SK-N-SH (cell line): Measurements from ENCODE around the gene OSGEP. TPM values are rescaled to one million over a fixed set of nuclear protein-coding genes. Genes with fewer than 3 reads are reported as not detected.
A peak's percentile ranks its signal among the peaks of the same experiment; 100 is the strongest.

Experiments used
- CTCF ChIA-PET: fragments of 300-600, 350-600 bp; formaldehyde crosslinking; extraction: SDS; loops from one replicate; lab custom pipeline; 2021; lab: Yijun Ruan, JAX
- POLR2A ChIA-PET: fragments of 350-600 bp; sonication (Branson Sonifier 250); formaldehyde crosslinking; extraction: SDS; loops from one replicate; lab custom pipeline; 2020; ENCODE audit warnings: antibody characterized with exemption, inconsistent platforms; lab: Yijun Ruan, JAX
- DNase-seq: peaks from one replicate; pipeline ENCODE4 v3.0.0; 2012
- H2AFZ ChIP-seq: fragments of 200-600 bp; sonication (generic); 2 replicates; pipeline ENCODE4 v1.8.1; 2016; ENCODE audit warnings: antibody characterized with exemption, mild to moderate bottlenecking, low read depth
- H3F3A ChIP-seq: fragments of 200-600 bp; sonication (generic); replicated peaks from 2 replicates; pipeline ENCODE3; 2016; ENCODE audit warnings: antibody characterized with exemption, mild to moderate bottlenecking; ENCODE audit not compliant: insufficient read depth
- H3K27ac ChIP-seq, 2 experiments: fragments of 200-500 bp in 1 of 2; fragments of 200-600 bp in 1 of 2; sonication (Bioruptor generic) in 1 of 2; sonication (generic), shearing (Covaris generic) in 1 of 2; 2 replicates each; pipeline versions ENCODE4 v1.5.1 to v1.6.1; 2014 to 2016; ENCODE audit warnings: low read depth in 2 of 2, inconsistent platforms in 1 of 2, low read length in 1 of 2, mild to moderate bottlenecking in 1 of 2, mixed read lengths in 1 of 2
- H3K27me3 ChIP-seq: fragments of 200-600 bp; sonication (generic), shearing (Covaris generic); 2 replicates; pipeline ENCODE4 v1.6.1; 2016; ENCODE audit warnings: mixed run types; ENCODE audit not compliant: insufficient read depth
- H3K36me3 ChIP-seq, 2 experiments: fragments of 200-500 bp in 1 of 2; fragments of 200-600 bp in 1 of 2; sonication (Bioruptor generic) in 1 of 2; sonication (generic) in 1 of 2; replicated peaks in 1 of 2; 2 replicates each; pipeline versions ENCODE3 to v1.5.1; 2014 to 2016; ENCODE audit warnings: low read length in 1 of 2, mild to moderate bottlenecking in 1 of 2; ENCODE audit not compliant: insufficient read depth in 2 of 2, control insufficient read depth in 1 of 2
- H3K4me1 ChIP-seq, 2 experiments: fragments of 200-500 bp in 1 of 2; fragments of 200-600 bp in 1 of 2; sonication (Bioruptor generic) in 1 of 2; sonication (generic), shearing (Covaris generic) in 1 of 2; 2 replicates each; pipeline versions ENCODE4 v1.5.1 to v1.6.1; 2014 to 2016; ENCODE audit warnings: low read depth in 1 of 2, low read length in 1 of 2, mixed run types in 1 of 2; ENCODE audit not compliant: insufficient read depth in 2 of 2, control insufficient read depth in 1 of 2
- H3K4me2 ChIP-seq: fragments of 200-600 bp; sonication (generic), shearing (Covaris generic); 2 replicates; pipeline ENCODE4 v1.6.1; 2017; ENCODE audit warnings: mixed run types
- H3K4me3 ChIP-seq, 2 experiments: fragments of 200-500 bp in 1 of 2; fragments of 200-600 bp in 1 of 2; sonication (Bioruptor generic) in 1 of 2; sonication (generic), shearing (Covaris generic) in 1 of 2; 2 replicates each; pipeline versions ENCODE4 v1.5.1 to v1.8.1; 2014 to 2016; ENCODE audit warnings: low read depth in 2 of 2, inconsistent platforms in 1 of 2, low read length in 1 of 2, mild to moderate bottlenecking in 1 of 2, mixed read lengths in 1 of 2, moderate library complexity in 1 of 2
- H3K79me2 ChIP-seq: fragments of 200-600 bp; sonication (generic); 2 replicates; pipeline ENCODE4 v1.8.1; 2017; ENCODE audit warnings: mild to moderate bottlenecking; ENCODE audit not compliant: insufficient read depth
- H3K9ac ChIP-seq: fragments of 200-600 bp; sonication (generic); 2 replicates; pipeline ENCODE4 v1.6.1; 2017; ENCODE audit warnings: mixed run types
- H3K9me2 ChIP-seq: fragments of 200-600 bp; sonication (generic); 2 replicates; pipeline ENCODE4 v1.6.1; 2017; ENCODE audit warnings: mixed run types
- H3K9me3 ChIP-seq: fragments of 200-600 bp; sonication (generic); 2 replicates; pipeline ENCODE4 v1.6.1; 2017; ENCODE audit warnings: mixed run types, mild to moderate bottlenecking, moderate library complexity
- H4K20me1 ChIP-seq: fragments of 200-600 bp; sonication (generic); 2 replicates; pipeline ENCODE4 v1.6.1; 2017; ENCODE audit warnings: mild to moderate bottlenecking, mixed run types; ENCODE audit not compliant: insufficient read depth
- GATA2 ChIP-seq: sonication (generic); formaldehyde crosslinking; IDR thresholded peaks from 2 replicates; pipeline ENCODE4 v1.5.0; 2020; ENCODE audit warnings: mild to moderate bottlenecking, missing genetic modification reagents
- JUND ChIP-seq: IDR thresholded peaks from 2 replicates; pipeline ENCODE4 v1.4.0; 2012
- MEF2A ChIP-seq: IDR thresholded peaks from 2 replicates; pipeline ENCODE4 v1.4.0; 2012; ENCODE audit warnings: low read depth, borderline replicate concordance
- NFIC ChIP-seq: IDR thresholded peaks from 2 replicates; pipeline ENCODE4 v1.4.0; 2012; ENCODE audit warnings: borderline replicate concordance
- POLR2AphosphoS5 ChIP-seq: IDR thresholded peaks from 2 replicates; pipeline ENCODE4 v1.6.1; 2012; ENCODE audit warnings: low read depth, low read length
- RAD21 ChIP-seq: IDR thresholded peaks from 2 replicates; pipeline ENCODE4 v1.6.1; 2012; ENCODE audit warnings: mild to moderate bottlenecking, low read length
- SIN3A ChIP-seq: IDR thresholded peaks from 2 replicates; pipeline ENCODE4 v1.6.1; 2012; ENCODE audit warnings: low read depth, mild to moderate bottlenecking, low read length, moderate library complexity, borderline replicate concordance
- SMC3 ChIP-seq: IDR thresholded peaks from 2 replicates; pipeline ENCODE4 v1.6.1; 2012; ENCODE audit warnings: low read depth, low read length, improper control_type of control experiment
- TAF1 ChIP-seq: IDR thresholded peaks from 2 replicates; pipeline ENCODE4 v1.6.1; 2012; ENCODE audit warnings: low read depth, mild to moderate bottlenecking, low read length, moderate library complexity, borderline replicate concordance
- TCF12 ChIP-seq: IDR thresholded peaks from 2 replicates; pipeline ENCODE4 v1.4.0; 2012
- YY1 ChIP-seq: IDR thresholded peaks from 2 replicates; pipeline ENCODE4 v1.4.0; 2012; ENCODE audit warnings: low read depth, mild to moderate bottlenecking
- WGBS: methylation state at CpG from one replicate; pipeline ENCODE4 v1.1.6; 2017; ENCODE audit warnings: low lambda C conversion rate; 5-methylcytosine and 5-hydroxymethylcytosine counted together
- polyA plus RNA-seq, 3 experiments: library from polyadenylated mRNA; depleted of rRNA; stranded (reverse); fragments of >200 nt; gene quantifications; 2 replicates each; pipeline ENCODE4 v1.2.3, GENCODE V29; 2012
- TF ChIP-seq, protein P1 (sequence below): IDR thresholded peaks from 2 replicates; pipeline ENCODE4 v1.4.0; 2012; ENCODE audit warnings: low read depth
- TF ChIP-seq, protein P2 (sequence below): IDR thresholded peaks from 2 replicates; pipeline ENCODE4 v1.4.0; 2012; ENCODE audit warnings: low read depth, borderline replicate concordance

The OSGEP gene
- polyA plus RNA-seq, 1 of the 3 experiments (the other 2 are of a cell fraction) = 32.9 TPM

DNA sequence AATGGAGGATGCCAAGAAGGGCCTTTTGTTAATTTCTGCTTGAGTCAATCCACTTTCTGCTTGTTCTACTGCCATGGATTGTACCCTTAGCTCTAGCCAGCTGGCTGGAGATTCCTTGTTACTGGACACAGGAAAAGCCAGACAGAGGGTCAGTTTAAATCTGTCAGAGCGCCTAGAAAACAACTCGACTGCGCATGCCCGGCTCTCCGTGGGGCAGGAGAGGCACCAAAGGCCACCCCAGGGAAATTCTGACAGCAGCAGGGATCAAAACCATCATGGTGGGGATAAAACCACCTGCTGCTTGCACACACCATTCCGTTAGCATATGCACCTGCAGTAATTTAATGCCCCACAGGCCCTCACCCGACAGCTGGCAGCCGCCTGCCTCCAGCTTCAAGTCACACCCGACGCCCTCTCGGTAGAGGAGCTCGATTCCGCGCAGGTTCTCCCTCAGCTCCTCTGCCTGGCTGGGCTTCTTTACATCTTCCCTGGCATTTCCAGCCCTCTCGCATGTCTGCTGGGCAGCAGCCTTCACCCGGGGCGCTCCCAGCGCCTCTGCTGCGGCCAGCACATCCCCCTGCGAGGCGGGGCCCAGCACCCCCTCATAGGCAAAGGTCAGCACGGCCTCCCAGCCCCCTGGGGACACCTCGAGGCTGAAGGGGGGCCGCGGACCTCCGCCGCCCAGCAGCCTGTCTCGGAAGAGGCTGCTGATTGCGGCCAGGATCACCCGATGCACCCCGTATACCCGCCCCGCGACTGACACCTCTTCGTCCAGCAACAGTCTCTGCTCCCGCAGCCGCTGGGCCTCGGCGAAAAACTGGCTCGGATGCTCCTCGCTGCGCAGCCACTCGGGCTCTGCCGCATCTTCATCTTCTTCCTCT lies 19.7 kb downstream of the OSGEP start:
- H2AFZ ChIP-seq = no peak overlapping the region
- H3K27me3 ChIP-seq = no peaks in the 10 kb centered on the region; the same call in 1 of the 2 replicates
- no peaks in the 10 kb centered on the region for H3K9me3 ChIP-seq
- ChIA-PET CTCF (interaction anchor here (1.0 to 1.8 kb wide), 2 partner anchors 19 to 20 kb away, joined by 3 to 8 read pairs; no protein-coding TSS in a partner anchor), POLR2A (no interaction called here)
- H3K4me3 ChIP-seq = no peak overlapping the region
- TF ChIP-seq NFIC (no peak), TAF1 (no peak), SIN3A (no peak), JUND (no peak), GATA2 (no peak)
- no peaks in the 10 kb centered on the region for H3K36me3 ChIP-seq
- no peak for DNase-seq
- H3K79me2 ChIP-seq = no peaks in the 10 kb centered on the region
- no peak overlapping the region for H3K27ac ChIP-seq
- peaks cover 0 to 2% of the 10 kb centered on the region in 2 experiments; a peak in 1 of 4 replicates for H3K4me1 ChIP-seq
- H3K9ac ChIP-seq = no peak overlapping the region
- no peaks in the 10 kb centered on the region for H3K9me2 ChIP-seq
- H3K4me2 ChIP-seq = no peak overlapping the region
- H4K20me1 ChIP-seq = no peaks in the 10 kb centered on the region
- no peaks in the 10 kb centered on the region for H3F3A ChIP-seq
- 79% methylated on average over 31 of the region's 44 CpGs for WGBS

DNA sequence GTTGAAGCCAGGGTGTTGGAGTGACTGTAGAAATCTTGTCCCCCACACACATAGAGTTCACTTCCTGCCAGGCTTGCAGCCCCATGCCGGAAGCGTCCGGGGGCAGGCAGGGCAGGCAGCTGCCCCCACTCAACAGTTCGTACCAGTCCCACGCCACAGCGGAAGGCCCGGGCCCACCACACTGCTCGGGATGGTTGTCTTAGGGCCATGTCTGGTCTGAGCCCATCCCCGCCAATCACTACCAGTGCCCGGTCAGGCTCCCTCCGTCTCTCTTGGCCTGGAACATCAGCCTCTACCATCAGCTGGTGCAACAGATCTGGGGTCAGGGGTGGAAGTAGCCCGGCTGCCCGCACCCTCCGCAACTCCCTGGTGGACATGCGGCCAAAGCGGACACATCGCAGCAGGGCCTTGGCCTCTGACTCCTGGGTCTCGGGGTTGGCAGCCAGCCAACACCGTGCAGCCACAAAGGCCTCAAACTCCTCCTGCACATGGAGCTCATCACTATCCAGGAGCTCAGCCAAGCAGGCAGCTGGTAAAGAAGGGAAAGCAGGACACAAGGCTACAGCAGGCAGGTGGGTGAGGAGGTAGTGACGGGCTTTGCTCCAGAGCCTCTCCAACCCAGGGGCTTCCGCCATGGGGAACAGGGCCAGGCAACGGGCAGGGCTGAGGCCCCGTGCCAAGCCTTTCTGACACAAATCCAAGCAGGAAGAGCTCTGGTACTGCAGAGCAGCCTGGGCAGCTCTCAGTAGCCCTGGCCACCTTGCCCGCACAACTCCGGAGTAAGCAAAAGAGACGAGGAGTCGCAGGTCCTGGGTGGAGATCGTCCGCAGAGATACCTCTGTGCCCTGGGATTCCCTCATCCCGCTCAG lies 24.6 kb downstream of the OSGEP start:
- no peaks in the 10 kb centered on the region for H3K79me2 ChIP-seq
- CTCF ChIA-PET = interaction anchor here (0.7 to 2.0 kb wide), 3 partner anchors 13 to 102 kb away, joined by 3 to 7 read pairs (median 3); no protein-coding TSS in a partner anchor
- no peak for DNase-seq
- H3K4me3 ChIP-seq = no peak overlapping the region
- no peaks in the 10 kb centered on the region for H3K36me3 ChIP-seq
- no peak overlapping the region for H3K9ac ChIP-seq
- H3K4me1 ChIP-seq = peaks cover 0 to 7% of the 10 kb centered on the region in 2 experiments; a peak in 1 of 4 replicates
- H3K9me2 ChIP-seq = no peaks in the 10 kb centered on the region
- H3F3A ChIP-seq = no peaks in the 10 kb centered on the region
- peak; percentile 26; the same call in 1 of the 2 replicates for TF ChIP-seq NFIC
- TF ChIP-seq, protein P1, sequence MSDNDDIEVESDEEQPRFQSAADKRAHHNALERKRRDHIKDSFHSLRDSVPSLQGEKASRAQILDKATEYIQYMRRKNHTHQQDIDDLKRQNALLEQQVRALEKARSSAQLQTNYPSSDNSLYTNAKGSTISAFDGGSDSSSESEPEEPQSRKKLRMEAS = no peak
- H3K4me2 ChIP-seq = no peak overlapping the region
- POLR2A ChIA-PET = interaction anchor here (1.1 kb wide), 1 partner anchor 16 kb away, joined by 3 read pairs; no protein-coding TSS in a partner anchor
- no peak overlapping the region for H2AFZ ChIP-seq
- no peaks in the 10 kb centered on the region for H4K20me1 ChIP-seq
- no peak overlapping the region for H3K27ac ChIP-seq
- H3K9me3 ChIP-seq = no peaks in the 10 kb centered on the region
- 80% methylated on average over 8 of the region's 30 CpGs for WGBS
- no peaks in the 10 kb centered on the region for H3K27me3 ChIP-seq

DNA sequence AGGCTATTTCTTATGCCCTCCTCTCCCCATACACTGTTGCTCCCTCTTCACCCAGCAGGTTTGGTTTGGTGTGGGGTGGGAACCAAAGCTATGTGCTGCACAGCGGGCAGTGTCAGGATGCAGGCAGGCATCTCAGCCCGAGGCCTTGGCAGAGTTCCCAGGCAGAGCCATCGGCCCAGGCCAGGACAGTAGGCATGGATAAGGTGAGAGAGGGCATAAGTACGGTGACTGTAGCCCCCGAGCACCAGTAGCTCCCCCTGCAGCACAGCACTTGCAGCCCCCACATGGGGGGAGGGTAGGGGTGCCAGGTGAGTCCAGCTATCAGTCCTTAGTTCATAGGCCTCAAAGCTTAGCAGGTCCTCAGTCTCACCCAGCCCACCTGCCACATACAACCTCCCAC lies 25.8 kb downstream of the OSGEP start:
- POLR2A ChIA-PET = no interaction called here
- Histone ChIP-seq H4K20me1 (no peaks in the 10 kb centered on the region), H3K27ac (no peak overlapping the region), H3K4me3 (no peak overlapping the region), H3K79me2 (no peaks in the 10 kb centered on the region), H3K4me2 (no peak overlapping the region), H3K36me3 (no peaks in the 10 kb centered on the region), H3K9me3 (no peaks in the 10 kb centered on the region), H3F3A (no peaks in the 10 kb centered on the region), H3K9ac (no peak overlapping the region), H3K9me2 (no peaks in the 10 kb centered on the region), H3K4me1 (peaks cover 0 to 7% of the 10 kb centered on the region in 2 experiments; a peak in 1 of 4 replicates), H2AFZ (no peak overlapping the region), H3K27me3 (no peaks in the 10 kb centered on the region)
- CTCF ChIA-PET = interaction anchor here (2.0 kb wide), 1 partner anchor 13 kb away, joined by 7 read pairs; no protein-coding TSS in a partner anchor
- no peak for TF ChIP-seq MEF2A
- no peak for TF ChIP-seq RAD21
- TF ChIP-seq NFIC = no peak
- TF ChIP-seq, protein P2, sequence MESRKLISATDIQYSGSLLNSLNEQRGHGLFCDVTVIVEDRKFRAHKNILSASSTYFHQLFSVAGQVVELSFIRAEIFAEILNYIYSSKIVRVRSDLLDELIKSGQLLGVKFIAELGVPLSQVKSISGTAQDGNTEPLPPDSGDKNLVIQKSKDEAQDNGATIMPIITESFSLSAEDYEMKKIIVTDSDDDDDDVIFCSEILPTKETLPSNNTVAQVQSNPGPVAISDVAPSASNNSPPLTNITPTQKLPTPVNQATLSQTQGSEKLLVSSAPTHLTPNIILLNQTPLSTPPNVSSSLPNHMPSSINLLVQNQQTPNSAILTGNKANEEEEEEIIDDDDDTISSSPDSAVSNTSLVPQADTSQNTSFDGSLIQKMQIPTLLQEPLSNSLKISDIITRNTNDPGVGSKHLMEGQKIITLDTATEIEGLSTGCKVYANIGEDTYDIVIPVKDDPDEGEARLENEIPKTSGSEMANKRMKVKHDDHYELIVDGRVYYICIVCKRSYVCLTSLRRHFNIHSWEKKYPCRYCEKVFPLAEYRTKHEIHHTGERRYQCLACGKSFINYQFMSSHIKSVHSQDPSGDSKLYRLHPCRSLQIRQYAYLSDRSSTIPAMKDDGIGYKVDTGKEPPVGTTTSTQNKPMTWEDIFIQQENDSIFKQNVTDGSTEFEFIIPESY = no peak
- TF ChIP-seq TCF12 = no peak
- TF ChIP-seq POLR2AphosphoS5 = no peak
- TF ChIP-seq SMC3 = no peak
- TF ChIP-seq YY1 = no peak
- 52% methylated on average over 5 of the region's 5 CpGs for WGBS
- DNase-seq = no peak
